Motor neuron (in vitro differentiated cells): ENCODE results near the gene NKX1-1. TPM values are rescaled to one million over a fixed set of nuclear protein-coding genes. Genes with fewer than 3 reads are reported as not detected.

Experiments used
- total RNA-seq, 8 experiments: library from RNA; unstranded; fragments of 300-600 nt; gene quantifications; 2 replicates each; pipeline versions ENCODE4 v1.2.3 to v1.2.4, GENCODE V29; 2022

NKX1-1 gene
- total RNA-seq, 8 experiments from 2014 or later: 0.11 to 0.47 TPM; not detected in 6

Other genes with a start within 250 kb of the NKX1-1 start
- 10 to 100 TPM in 2 of 8 experiments, 1 to 10 TPM in 6; 2.0 to 12.6 (median 8.1) TPM for gene SPON2, start 233.9 kb downstream of the NKX1-1 start, total RNA-seq
- 100 to 1,000 TPM; 120 to 180 (median 146) TPM for gene CTBP1, start 157.3 kb downstream of the NKX1-1 start, total RNA-seq
- gene MAEA, start 116.6 kb downstream of the NKX1-1 start, total RNA-seq: 10 to 100 TPM; 28.5 to 80.7 (median 56.7) TPM
- gene UVSSA, start 59.2 kb downstream of the NKX1-1 start, total RNA-seq: 10 to 100 TPM in 3 of 8 experiments, 1 to 10 TPM in 5; 4.9 to 41.9 (median 8.1) TPM